HK-2 (cell line): Measurements from ENCODE around the gene SH2B2.

Source experiments
- DNase-seq: peaks from one replicate; pipeline ENCODE4 v3.0.0-alpha.2; 2018; ENCODE audit not compliant: unreplicated experiment

SH2B2 gene

GRCh38 chr7:102266541-102266940 is 20.1 kb upstream of the SH2B2 start:
- no peak for DNase-seq

- no peak for DNase-seq
Observed at GRCh38 chr7:102268635-102269034, 18.0 kb upstream of the SH2B2 start.

GRCh38 chr7:102270178-102270887 is 16.3 kb upstream of the SH2B2 start:
- no peak for DNase-seq

GRCh38 chr7:102271158-102271798 is 15.4 kb upstream of the SH2B2 start:
- DNase-seq = no peak

GRCh38 chr7:102272075-102272916 is 14.4 kb upstream of the SH2B2 start:
- DNase-seq = peak; percentile 91

- no peak for DNase-seq
Observed at GRCh38 chr7:102272917-102273748, 13.5 kb upstream of the SH2B2 start.

- DNase-seq = peak; percentile 95
Observed at GRCh38 chr7:102273749-102274712, 12.6 kb upstream of the SH2B2 start.

- no peak for DNase-seq
Observed at GRCh38 chr7:102275123-102275703, 11.5 kb upstream of the SH2B2 start.

GRCh38 chr7:102277901-102278300 is 8.8 kb upstream of the SH2B2 start:
- DNase-seq = no peak

- peak; percentile 63 for DNase-seq
Observed at GRCh38 chr7:102279537-102280400, 6.9 kb upstream of the SH2B2 start.

GRCh38 chr7:102280521-102280920 is 6.1 kb upstream of the SH2B2 start:
- DNase-seq = no peak

- no peak for DNase-seq
Observed at GRCh38 chr7:102281785-102282184, 4.9 kb upstream of the SH2B2 start.

GRCh38 chr7:102282465-102283362 is 4.0 kb upstream of the SH2B2 start:
- no peak for DNase-seq

GRCh38 chr7:102283477-102284189 is 3.0 kb upstream of the SH2B2 start:
- no peak for DNase-seq

- DNase-seq = no peak
Observed at GRCh38 chr7:102284399-102284798, 2.3 kb upstream of the SH2B2 start.

- DNase-seq = no peak
Observed at GRCh38 chr7:102284891-102285539, 1.7 kb upstream of the SH2B2 start.
